Globus pallidus (tissue), 1 donor: ENCODE measurements around the gene ANKFN1.
A peak's percentile ranks its signal among the peaks of the same experiment; 100 is the strongest.

Source experiments
- DNase-seq: peaks from one replicate; pipeline ENCODE4 v3.0.0-alpha.2; 2015; ENCODE audit warnings: low spot score

ANKFN1 gene

DNA sequence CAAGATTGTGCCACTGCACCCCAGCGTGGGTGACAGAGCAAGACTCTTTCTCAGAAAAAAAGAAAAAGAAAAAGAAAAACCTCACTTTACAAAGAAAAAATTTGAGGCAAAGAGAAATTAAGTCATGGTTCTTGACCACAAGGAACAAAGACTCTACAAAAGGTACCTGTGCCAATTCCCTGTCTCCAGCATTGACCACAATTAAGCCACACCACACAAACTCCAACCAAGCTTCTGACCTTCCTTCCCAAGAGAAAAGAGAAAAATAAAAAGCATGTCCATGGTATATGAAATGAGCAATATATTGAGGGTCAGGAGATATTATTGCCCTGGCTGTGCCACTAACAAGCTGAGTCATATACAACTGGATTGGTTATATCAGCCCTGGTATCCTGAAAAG is 293.9 kb downstream of the ANKFN1 start:
- no peak for DNase-seq

DNA sequence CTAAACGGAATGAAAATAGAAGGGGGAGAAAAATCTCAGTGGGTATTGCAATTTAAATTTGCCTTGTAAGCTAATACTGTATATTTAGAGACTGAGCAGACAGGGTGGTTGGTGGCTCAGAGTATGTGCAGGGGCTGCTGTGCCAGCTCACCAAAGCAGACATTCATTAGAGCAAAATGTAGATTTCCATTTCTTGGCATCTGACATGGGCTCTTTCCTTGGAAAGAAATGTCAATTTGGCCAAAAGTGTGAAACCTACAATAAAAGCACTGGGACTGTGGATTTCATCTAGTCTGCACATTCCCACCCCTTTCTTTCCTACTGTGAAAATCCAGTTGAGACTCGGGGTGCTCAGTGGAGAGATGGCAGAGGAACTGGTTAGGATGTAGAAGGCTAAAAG is 295.1 kb downstream of the ANKFN1 start:
- peak; percentile 3 for DNase-seq

DNA sequence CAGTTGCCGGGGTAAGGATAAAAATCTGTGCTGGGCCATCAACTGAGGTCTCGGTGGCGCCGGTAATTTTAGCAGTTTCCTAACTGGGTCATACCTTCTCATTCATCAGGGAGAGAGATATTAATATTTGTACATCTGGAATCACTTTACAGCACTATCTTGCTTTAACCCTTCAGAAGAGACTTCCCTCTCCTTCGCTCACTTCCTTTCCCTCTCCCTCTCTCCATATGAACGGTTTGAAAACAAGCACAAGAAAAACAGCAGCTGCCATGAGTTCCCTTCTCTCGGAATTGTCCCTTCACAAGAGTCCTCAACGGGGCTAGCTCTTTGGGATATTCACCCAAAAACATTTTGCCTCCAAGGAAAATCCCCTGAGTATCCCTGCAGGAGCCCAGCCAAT is 295.9 kb downstream of the ANKFN1 start:
- DNase-seq = no peak

DNA sequence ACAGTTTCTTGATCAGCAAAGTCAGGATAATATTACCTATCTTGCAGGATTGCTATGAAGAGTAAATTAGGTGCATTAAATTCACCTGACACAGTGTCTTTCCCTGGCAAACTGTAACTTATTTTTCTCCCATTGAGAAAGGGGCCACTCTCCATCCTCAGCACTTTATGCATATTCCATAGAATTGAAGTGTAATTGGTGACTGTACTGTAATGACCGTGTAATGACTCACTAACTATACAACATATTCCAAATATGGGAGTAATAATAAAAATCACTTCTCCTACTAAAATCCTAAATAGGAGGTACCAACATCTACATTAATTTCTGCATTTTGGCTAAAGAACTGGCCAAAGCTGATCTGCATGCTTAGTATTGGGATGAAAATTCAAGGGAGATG is 298.4 kb downstream of the ANKFN1 start:
- DNase-seq = no peak

DNA sequence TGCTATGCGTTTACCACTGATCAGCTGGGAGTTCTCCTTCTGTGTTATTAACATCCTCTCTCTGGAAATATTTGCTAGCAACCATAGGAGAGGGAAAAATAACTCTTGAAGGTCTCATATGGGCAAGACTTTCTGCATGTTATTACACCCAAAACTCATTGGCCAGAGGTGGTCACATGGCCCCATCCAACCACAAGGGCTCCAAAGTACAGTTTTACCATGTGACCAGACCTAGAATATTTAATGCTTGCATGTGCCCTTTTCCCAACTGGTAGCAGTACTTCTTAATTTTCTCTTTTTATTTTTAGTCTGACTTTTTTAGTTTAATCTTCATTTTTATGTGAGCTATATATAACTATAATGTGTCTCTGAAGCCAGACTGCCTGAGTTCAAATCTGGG is 299.2 kb downstream of the ANKFN1 start:
- DNase-seq = no peak

DNA sequence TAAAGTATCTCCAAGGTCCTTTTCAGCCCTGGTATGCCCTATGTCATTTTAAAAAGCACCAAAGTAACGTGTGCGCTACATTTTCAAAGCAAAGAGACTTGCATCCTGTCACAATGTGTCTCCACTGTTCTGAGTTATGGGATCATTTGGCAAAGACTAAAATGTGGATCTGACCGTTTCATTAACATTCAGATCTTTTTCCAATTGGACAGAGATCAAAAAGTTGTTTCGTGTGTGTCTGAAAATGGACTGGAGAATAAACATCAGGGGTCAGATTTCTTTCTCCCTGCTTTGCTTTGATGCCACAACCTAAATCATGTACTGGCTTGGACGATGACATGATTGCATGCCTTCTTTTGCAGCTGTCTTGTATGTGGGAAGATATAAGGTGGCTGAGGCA is 304.2 kb downstream of the ANKFN1 start:
- DNase-seq = no peak

DNA sequence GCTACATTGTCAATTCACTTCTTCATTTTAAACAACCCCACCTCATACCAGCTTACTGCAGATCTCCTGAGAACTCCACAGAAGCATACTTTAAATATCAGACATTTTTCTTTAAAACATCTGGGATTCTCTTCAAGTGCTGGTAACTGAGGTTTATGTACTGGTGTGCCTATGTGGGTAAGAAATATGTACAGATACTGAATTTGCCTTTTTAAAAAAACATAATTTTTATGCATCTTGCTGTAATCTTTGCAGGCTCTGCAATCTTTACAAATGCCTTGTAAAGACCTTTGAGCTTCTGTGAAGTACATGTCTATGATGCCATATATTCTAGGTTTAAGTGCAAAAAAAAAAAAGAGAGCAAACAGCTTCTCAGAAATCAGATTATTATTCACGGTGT is 312.6 kb downstream of the ANKFN1 start:
- DNase-seq = no peak

DNA sequence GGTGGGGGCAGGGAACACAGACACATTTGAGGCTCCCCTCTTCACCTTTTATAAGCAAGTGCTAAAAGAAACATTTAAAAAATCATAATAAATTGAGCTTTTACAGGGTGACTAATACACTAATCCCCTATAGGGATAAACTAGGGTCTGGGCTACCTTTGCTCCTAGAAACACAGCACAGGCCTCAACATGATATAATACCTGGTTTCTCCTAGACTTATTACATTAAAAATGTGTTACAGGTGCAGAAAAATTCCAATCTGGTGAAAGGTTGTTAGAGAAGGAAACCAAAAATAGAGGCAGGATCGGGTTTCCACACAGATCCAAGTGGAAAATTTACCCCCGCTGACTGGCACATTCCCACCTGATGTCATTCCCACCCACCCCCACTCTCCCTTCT is 315.6 kb downstream of the ANKFN1 start:
- no peak for DNase-seq

DNA sequence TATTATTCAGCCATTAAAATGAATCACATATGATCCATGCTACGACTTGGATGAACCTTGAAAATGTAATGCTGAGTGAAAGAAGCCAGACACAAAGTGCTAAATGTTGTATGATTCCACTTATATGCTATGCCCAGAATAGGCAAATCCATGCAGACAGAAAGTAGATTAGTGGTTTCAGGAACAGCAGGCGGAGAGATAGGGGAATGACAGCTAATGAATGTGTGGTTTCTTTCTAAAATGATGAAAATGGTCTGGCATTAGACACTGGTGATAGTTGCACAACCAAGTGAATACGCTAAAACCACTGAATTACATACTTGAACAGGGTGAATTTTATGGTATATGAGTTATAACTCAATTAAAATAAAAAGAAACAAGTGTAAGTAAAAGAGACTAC is 318.4 kb downstream of the ANKFN1 start:
- DNase-seq = no peak

DNA sequence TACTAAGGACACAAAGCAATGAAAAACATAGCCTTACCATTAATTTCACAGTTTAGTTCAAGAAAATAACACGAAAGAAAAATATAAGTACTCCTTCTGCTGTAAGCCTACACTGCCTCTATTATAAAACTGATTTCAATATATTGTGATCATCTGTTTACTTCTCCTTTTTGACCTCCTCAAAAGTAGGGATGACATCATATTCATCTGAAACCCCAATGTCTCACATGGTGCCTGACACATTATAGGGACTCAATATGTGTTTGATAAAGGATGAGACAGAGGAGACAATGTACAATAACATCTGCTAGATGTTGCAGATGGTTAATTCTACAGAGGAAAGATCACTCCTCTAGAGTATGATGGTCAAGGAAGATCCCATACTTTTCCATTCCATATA is 321.8 kb downstream of the ANKFN1 start:
- no peak for DNase-seq

DNA sequence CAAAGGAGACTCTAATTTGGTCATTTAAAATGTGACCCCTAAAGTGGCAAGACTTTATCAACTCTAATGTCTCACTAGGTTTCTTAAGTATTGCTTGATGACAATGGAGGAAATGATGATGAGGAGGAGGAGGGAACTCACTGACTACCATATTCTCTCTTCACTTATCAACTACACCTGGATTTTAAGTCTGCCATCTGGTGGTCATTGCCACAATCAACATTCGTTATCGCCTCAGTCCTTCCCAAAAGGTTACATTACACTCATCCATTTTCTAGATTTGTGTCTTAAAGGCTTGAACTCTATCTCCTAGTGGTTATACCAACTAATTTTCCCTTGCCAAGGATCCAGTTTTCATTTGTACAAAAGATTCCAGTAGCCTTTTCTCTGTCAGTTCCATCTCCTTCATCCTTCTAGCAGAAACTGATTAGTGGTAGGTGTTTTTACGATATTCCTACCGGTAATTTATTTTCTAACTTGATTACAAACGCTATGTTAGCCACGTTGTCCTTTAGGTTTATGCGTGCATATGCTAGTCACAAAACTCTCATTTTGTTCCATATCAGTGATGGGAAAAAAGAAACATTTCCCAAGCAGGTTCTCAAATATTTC is 325.7 kb downstream of the ANKFN1 start:
- DNase-seq = no peak

DNA sequence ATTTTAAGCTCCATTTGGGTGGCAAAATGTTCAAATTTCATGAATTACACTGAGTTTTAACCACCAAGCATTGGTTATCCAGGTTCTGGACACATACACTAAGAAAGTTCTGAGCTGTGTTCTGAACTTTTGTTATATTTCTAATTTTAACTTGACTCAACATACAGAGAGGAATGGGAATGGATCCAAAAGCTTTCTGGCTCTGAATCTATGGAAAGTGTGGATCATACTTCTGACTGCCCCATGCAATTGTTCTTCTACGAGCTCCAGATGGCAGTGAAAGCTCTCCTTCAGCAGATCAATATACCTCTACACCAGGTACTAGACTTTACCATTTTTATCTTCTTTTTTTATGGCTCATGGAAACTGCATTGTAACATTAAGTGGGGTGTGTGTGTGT is 327.2 kb downstream of the ANKFN1 start:
- DNase-seq = no peak

DNA sequence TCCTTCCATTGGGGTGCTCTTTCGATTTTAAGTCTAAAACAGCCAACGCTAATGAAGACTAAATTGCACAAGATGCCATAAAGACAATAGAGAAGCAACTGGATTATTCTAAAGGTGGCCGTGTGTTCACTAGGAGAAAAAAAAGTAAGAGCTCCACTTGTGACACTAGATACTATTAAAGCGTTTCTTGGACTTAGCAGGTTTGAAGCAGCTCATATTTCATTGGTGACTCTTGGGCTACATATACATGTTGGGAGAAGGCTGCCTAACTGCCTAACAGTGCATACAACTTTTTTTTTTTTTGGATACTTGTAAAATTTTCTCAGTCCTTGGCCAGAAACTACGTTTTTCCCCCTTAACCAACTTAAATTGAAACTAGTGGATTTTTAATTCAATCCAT is 328.4 kb downstream of the ANKFN1 start:
- DNase-seq = no peak

DNA sequence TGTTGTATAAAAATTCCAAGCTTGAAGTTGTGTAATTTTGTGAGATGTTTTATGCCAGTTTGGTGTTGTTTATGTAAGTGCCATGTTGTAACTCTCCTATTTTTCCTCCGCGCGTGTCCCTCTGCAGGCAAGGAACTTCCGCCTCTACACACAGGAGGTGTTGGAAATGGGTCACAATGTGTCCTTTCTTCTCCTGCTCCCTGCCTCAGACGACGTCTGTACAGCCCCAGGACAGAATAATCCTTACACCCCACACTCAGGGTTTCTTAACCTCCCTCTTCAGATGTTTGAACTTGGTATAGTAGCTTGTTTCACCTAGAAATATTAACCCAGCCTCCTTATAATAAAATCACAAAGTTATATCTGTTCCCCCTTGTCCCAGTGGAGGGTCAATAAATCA is 329.0 kb downstream of the ANKFN1 start:
- DNase-seq = no peak

DNA sequence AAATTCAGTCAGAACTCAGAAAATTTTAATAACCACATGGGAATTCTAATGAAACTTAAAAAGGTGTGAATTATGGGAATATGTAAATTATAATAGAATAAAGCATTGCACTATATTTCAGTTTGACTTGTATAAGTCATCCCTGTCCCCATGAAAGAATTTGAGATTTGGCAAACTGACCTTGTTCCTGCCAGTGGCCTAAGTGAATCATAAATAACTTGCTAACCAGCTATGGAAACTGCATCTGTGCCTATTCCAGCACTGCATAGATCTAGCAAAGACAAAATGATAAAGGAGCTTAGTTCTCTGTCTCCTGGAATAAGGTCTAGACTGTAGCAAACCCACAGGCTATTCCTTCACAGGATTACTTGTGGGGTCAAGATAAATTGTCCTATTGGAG is 333.5 kb downstream of the ANKFN1 start:
- no peak for DNase-seq

DNA sequence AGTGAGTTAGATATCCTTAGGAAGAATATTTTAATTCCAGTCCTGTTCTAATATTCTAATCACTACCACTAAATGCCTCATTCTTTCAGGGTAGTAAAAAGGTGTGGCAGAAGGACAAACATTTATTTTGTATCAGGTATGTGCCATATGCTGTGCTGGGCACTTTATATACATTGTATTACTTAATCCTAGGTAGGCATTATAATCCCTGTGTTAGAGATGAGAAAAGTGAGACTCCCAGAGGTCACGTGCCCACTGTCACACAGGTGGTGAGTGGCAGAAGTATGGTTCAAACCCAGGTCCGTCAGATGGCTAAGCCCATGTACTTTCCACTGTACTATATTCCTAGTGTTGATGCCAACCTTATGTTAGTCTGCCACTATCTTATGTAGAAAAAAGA is 335.5 kb downstream of the ANKFN1 start:
- DNase-seq = no peak

DNA sequence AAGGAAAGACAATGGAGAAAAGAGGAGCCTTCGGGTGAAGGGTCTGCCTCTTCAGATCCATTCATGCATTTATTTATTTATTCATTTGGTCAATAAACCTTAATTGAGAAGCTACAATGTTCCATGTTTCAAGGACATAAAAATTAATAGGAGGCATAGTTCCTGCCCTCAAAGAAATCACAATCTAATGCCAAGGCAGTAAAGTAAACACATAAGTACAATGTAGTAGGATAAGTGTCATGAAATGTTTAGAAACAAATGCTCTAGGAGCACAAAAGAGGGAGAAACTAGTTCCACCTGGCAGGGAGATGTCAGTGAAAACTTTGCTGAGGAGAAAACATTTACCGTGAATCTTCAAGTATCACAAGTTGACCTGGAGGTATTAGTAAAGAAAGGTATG is 336.7 kb downstream of the ANKFN1 start:
- no peak for DNase-seq

DNA sequence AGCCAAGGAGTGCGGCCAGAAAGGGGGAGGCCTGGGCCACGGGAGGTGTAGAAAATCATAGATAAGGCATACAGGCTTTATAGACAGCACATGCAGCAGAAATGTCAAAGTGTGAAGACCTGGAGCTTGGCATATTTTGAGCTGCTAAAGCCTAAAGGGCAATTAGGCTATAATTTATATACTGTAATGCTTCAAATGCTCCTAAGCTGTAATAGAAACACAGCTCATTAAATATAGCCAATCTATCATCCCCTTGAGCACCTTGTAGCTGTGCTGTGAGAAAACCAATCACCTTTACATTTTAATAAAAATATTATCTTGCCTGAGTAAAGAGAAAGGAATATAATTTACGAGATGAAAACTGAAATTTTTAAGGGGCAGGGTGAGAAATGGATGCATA is 342.3 kb downstream of the ANKFN1 start:
- DNase-seq = no peak

DNA sequence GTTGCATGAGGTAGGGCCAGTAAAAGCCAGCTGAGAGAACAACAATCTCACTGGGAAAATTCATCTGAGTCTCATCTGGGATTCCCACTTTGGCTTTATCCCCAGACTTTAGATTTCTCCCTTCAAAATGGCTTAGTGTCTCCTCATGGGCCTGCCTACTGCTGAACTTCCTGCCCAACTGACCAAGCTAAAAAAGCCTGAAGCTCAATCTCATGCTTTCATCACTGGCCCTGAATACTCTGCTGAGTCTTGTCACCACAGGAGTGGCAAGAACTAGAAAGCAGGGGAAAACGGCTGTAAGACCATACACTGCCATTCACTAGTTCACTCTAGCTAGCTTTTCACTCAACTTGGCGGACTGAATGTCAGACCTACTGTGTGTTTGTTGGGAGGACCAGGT is 343.9 kb downstream of the ANKFN1 start:
- no peak for DNase-seq

DNA sequence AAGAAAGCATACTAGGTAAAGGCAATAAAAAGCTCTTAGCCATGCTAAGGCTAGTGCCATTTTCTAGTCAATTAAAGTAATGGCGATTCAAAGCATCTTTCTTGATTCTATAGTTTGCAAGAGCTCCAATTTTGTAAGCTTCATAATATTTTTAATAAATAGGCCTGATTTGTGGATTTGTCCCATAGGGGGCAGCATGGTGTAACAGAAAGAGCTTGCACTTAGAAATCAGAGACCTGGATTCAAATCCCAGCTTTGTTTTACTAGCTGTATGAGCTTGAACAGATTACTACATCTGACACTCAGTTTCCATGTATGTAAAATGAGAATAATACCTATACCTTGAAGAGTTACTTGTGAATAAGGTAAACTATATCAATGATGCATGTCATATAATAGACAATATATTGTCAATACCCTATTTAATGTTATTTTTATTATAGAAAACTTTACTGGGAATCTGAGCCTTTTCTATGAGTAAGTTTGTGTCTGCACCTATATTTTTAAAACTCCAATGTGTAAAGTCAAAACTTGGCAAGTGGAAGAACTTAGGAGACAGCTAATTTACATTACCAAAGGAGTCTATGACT is 346.6 kb downstream of the ANKFN1 start:
- DNase-seq = no peak

DNA sequence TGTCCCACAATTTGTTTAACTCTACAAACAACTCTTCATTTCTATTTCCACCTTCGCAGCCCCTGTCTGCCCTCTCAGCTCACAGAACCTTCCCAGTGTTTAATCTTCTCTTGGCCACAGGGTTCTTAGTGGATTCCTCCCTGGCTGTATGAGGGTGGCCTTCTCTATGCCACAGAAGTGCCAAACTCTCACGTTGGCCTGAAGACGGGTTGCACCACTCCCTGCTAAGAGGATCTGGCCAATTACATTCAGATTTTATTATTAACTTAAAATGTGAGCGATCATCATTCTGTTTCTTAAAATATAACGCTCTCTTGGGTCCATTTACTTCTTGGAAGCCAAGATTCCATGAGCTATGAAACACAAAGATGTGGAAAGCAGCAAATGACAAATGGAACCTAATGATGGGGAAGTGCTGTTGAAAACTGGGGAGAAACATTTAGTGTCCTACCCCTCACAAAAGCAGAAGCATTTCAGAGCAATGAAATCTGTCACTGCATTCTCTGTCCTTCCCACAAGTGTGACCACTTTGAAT is 348.9 kb downstream of the ANKFN1 start:
- no peak for DNase-seq

DNA sequence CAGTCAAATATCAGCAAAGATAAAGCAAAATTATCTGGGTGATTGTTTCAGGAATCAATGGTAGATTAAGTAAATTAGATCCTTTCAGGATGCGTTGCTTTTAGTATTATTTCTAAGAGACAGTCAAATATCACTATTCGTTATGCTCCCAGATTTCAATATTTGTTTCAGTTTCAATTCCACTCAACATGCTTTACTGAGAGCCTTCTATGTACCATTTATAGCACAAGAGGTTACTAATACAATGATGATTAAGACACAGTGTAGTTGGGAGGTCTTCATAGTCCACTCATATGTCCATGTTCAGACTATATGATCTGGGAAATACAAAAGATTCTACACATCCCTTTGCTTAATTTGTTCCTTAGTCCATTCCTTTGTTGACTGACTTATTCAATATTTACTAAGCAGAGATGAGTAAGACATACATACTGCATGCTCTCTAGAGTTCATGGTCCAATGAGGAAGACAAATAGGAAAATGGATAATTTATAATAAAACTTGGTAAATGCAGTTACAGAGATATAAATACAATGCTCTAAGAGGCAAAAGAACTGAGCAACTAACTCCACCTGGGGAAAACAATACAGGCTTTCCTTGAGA is 352.0 kb downstream of the ANKFN1 start:
- no peak for DNase-seq

DNA sequence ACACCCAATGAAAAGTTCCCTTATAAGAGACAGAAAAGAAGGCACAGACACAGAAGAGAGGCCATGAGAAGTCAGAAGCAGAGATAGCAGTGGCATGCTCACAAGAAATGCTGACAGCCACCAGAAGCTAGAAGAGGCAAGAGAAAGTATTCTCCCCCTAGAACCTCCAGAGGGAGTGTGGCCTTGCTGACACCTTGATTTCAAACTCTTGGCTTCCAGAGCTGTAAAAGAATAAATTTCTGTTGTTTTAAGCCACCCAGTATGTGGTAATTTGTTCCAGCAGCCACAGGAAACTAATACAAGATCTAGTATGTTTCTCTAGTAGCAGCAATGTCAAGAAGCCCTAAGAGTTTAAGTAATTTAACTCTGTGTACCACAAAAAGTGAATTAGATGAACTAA is 353.1 kb downstream of the ANKFN1 start:
- no peak for DNase-seq
